ENCODE results near the gene PITPNM3.

Gene PITPNM3

GRCh38 chr17:6514371-6514770 is 42.0 kb downstream of the PITPNM3 start:
- no peak for FAIRE-seq
- no peak for DNase-seq (ENCODE audit: insufficient read length, low spot score)
- TF ChIP-seq CTCF (IDR thresholded peaks at IDR 0.05; ENCODE audit: insufficient read depth, missing control alignments), result no peak

GRCh38 chr17:6512552-6512951 is 43.8 kb downstream of the PITPNM3 start:
- no peak for TF ChIP-seq CTCF (IDR thresholded peaks at IDR 0.05; ENCODE audit: insufficient read depth, missing control alignments)
- DNase-seq (ENCODE audit: insufficient read length, low spot score), result no peak
- no peak for FAIRE-seq

GRCh38 chr17:6510321-6510977 is 45.9 kb downstream of the PITPNM3 start:
- FAIRE-seq (no peak), DNase-seq (ENCODE audit: insufficient read length, low spot score) (no peak)
- TF ChIP-seq CTCF (IDR thresholded peaks at IDR 0.05; ENCODE audit: insufficient read depth, missing control alignments), result no peak

- FAIRE-seq (no peak), DNase-seq (ENCODE audit: insufficient read length, low spot score) (no peak)
- no peak for TF ChIP-seq CTCF (IDR thresholded peaks at IDR 0.05; ENCODE audit: insufficient read depth, missing control alignments)
These were observed 46.4 kb downstream of the PITPNM3 start for GRCh38 chr17:6509921-6510320.

- DNase-seq (ENCODE audit: insufficient read length, low spot score) (no peak), FAIRE-seq (no peak)
- TF ChIP-seq CTCF (IDR thresholded peaks at IDR 0.05; ENCODE audit: insufficient read depth, missing control alignments), result no peak
These were observed 47.2 kb downstream of the PITPNM3 start for GRCh38 chr17:6509031-6509771.

- no peak for DNase-seq (ENCODE audit: insufficient read length, low spot score)
- no peak for FAIRE-seq
- TF ChIP-seq CTCF (IDR thresholded peaks at IDR 0.05; ENCODE audit: insufficient read depth, missing control alignments), result no peak
These were observed 47.8 kb downstream of the PITPNM3 start for GRCh38 chr17:6508519-6509030.

GRCh38 chr17:6508016-6508415 is 48.3 kb downstream of the PITPNM3 start:
- no peak for TF ChIP-seq CTCF (IDR thresholded peaks at IDR 0.05; ENCODE audit: insufficient read depth, missing control alignments)
- FAIRE-seq, result no peak
- no peak for DNase-seq (ENCODE audit: insufficient read length, low spot score)

Data from D721Med (cell line).